ENCODE measurements around the gene NLRP9. TPM values are rescaled to one million over a fixed set of nuclear protein-coding genes. Genes with fewer than 3 reads are reported as not detected.

The NLRP9 gene
- total and polyA plus RNA-seq, 2 experiments from 2014 or later, result not detected

- Histone ChIP-seq H3K9me3 (ENCODE audit: low read depth) (no peaks in the 10 kb centered on the region), H3K4me2 (no peak overlapping the region), H3K4me3 (no peak overlapping the region), H3K27me3 (no peaks in the 10 kb centered on the region), H3K79me2 (no peaks in the 10 kb centered on the region), H3K27ac (no peak overlapping the region), H4K20me1 (ENCODE audit: insufficient read depth, poor library complexity, severe bottlenecking) (no peaks in the 10 kb centered on the region), H3K36me3 (replicated peaks; ENCODE audit: insufficient read depth, low read depth) (no peaks in the 10 kb centered on the region), H3K4me1 (ENCODE audit: insufficient read depth) (peaks cover 12% of the 10 kb centered on the region), H3K9me2 (replicated peaks; ENCODE audit: insufficient read depth) (no peaks in the 10 kb centered on the region), H2AFZ (no peak overlapping the region)
- DNase-seq (ENCODE audit: low spot score), result no peak
- TF ChIP-seq EZH2 (IDR thresholded peaks at IDR 0.05; ENCODE audit: borderline replicate concordance), result no peak
- no peak for TF ChIP-seq CTCF (IDR thresholded peaks at IDR 0.05; ENCODE audit: poor library complexity)
- no peak for TF ChIP-seq EZH2phosphoT487 (IDR thresholded peaks at IDR 0.05; ENCODE audit: low read depth, severe bottlenecking, unreplicated experiment)
- WGBS (ENCODE audit: low lambda C conversion rate, missing lambda C conversion rate), result 92% methylated on average over 12 of the region's 12 CpGs
Measured at GRCh38 chr19:55700813-55701212, 37.4 kb downstream of the NLRP9 start.

GRCh38 chr19:55699221-55699620 lies 39.0 kb downstream of the NLRP9 start:
- WGBS (ENCODE audit: low lambda C conversion rate, missing lambda C conversion rate), result 93% methylated on average over 11 of the region's 11 CpGs
- TF ChIP-seq EZH2 (IDR thresholded peaks at IDR 0.05; ENCODE audit: borderline replicate concordance) (no peak), CTCF (IDR thresholded peaks at IDR 0.05; ENCODE audit: poor library complexity) (no peak), EZH2phosphoT487 (IDR thresholded peaks at IDR 0.05; ENCODE audit: low read depth, severe bottlenecking, unreplicated experiment) (no peak)
- H3K79me2 ChIP-seq, result no peaks in the 10 kb centered on the region
- H3K36me3 ChIP-seq (replicated peaks; ENCODE audit: insufficient read depth, low read depth), result no peaks in the 10 kb centered on the region
- H4K20me1 ChIP-seq (ENCODE audit: insufficient read depth, poor library complexity, severe bottlenecking), result no peaks in the 10 kb centered on the region
- no peak overlapping the region for H2AFZ ChIP-seq
- H3K4me3 ChIP-seq, result no peak overlapping the region
- H3K9me2 ChIP-seq (replicated peaks; ENCODE audit: insufficient read depth), result no peaks in the 10 kb centered on the region
- peaks cover 12% of the 10 kb centered on the region for H3K4me1 ChIP-seq (ENCODE audit: insufficient read depth)
- no peak overlapping the region for H3K27ac ChIP-seq
- no peaks in the 10 kb centered on the region for H3K27me3 ChIP-seq
- DNase-seq (ENCODE audit: low spot score), result no peak
- no peak overlapping the region for H3K4me2 ChIP-seq
- H3K9me3 ChIP-seq (ENCODE audit: low read depth), result no peaks in the 10 kb centered on the region

- H3K4me1 ChIP-seq (ENCODE audit: insufficient read depth), result peaks cover 11% of the 10 kb centered on the region
- H3K9me3 ChIP-seq (ENCODE audit: low read depth), result no peaks in the 10 kb centered on the region
- no peak for TF ChIP-seq EZH2 (IDR thresholded peaks at IDR 0.05; ENCODE audit: borderline replicate concordance)
- no peaks in the 10 kb centered on the region for H3K9me2 ChIP-seq (replicated peaks; ENCODE audit: insufficient read depth)
- H3K79me2 ChIP-seq, result no peaks in the 10 kb centered on the region
- 97% methylated on average over 12 of the region's 17 CpGs for WGBS (ENCODE audit: low lambda C conversion rate, missing lambda C conversion rate)
- no peak overlapping the region for H3K27ac ChIP-seq
- no peak for DNase-seq (ENCODE audit: low spot score)
- no peak overlapping the region for H3K4me2 ChIP-seq
- no peak overlapping the region for H3K4me3 ChIP-seq
- no peaks in the 10 kb centered on the region for H4K20me1 ChIP-seq (ENCODE audit: insufficient read depth, poor library complexity, severe bottlenecking)
- H2AFZ ChIP-seq, result no peak overlapping the region
- no peaks in the 10 kb centered on the region for H3K27me3 ChIP-seq
- H3K36me3 ChIP-seq (replicated peaks; ENCODE audit: insufficient read depth, low read depth), result no peaks in the 10 kb centered on the region
Measured at GRCh38 chr19:55698256-55698655, 39.9 kb downstream of the NLRP9 start.

- Histone ChIP-seq H2AFZ (no peak overlapping the region), H3K4me3 (no peak overlapping the region), H3K36me3 (replicated peaks; ENCODE audit: insufficient read depth, low read depth) (no peaks in the 10 kb centered on the region), H3K27ac (no peak overlapping the region), H4K20me1 (ENCODE audit: insufficient read depth, poor library complexity, severe bottlenecking) (no peaks in the 10 kb centered on the region), H3K27me3 (no peaks in the 10 kb centered on the region), H3K9me2 (replicated peaks; ENCODE audit: insufficient read depth) (no peaks in the 10 kb centered on the region), H3K4me2 (no peak overlapping the region), H3K79me2 (no peaks in the 10 kb centered on the region), H3K4me1 (ENCODE audit: insufficient read depth) (peaks cover 6% of the 10 kb centered on the region), H3K9me3 (ENCODE audit: low read depth) (no peaks in the 10 kb centered on the region)
- TF ChIP-seq EZH2 (IDR thresholded peaks at IDR 0.05; ENCODE audit: borderline replicate concordance) (no peak), EZH2phosphoT487 (IDR thresholded peaks at IDR 0.05; ENCODE audit: low read depth, severe bottlenecking, unreplicated experiment) (no peak), CTCF (IDR thresholded peaks at IDR 0.05; ENCODE audit: poor library complexity) (no peak)
- 97% methylated on average over 8 of the region's 8 CpGs for WGBS (ENCODE audit: low lambda C conversion rate, missing lambda C conversion rate)
- no peak for DNase-seq (ENCODE audit: low spot score)
Measured at GRCh38 chr19:55697698-55698097, 40.5 kb downstream of the NLRP9 start.
